GM23248 (cell line): ENCODE measurements around the gene PRSS58.

Source experiments
- EZH2 ChIP-seq: fragments of 200-600 bp; sonication (generic); IDR thresholded peaks from 2 replicates; pipeline ENCODE4 v1.6.1; 2018; ENCODE audit warnings: antibody characterized with exemption, mild to moderate bottlenecking; ENCODE audit not compliant: insufficient read depth, poor library complexity, severe bottlenecking
- EZH2phosphoT487 ChIP-seq: fragments of 200-600 bp; sonication (generic); IDR thresholded peaks from 2 replicates; pipeline ENCODE4 v1.6.1; 2018; ENCODE audit warnings: antibody characterized with exemption, moderate library complexity, mild to moderate bottlenecking, low read depth; ENCODE audit not compliant: insufficient read depth

DNA sequence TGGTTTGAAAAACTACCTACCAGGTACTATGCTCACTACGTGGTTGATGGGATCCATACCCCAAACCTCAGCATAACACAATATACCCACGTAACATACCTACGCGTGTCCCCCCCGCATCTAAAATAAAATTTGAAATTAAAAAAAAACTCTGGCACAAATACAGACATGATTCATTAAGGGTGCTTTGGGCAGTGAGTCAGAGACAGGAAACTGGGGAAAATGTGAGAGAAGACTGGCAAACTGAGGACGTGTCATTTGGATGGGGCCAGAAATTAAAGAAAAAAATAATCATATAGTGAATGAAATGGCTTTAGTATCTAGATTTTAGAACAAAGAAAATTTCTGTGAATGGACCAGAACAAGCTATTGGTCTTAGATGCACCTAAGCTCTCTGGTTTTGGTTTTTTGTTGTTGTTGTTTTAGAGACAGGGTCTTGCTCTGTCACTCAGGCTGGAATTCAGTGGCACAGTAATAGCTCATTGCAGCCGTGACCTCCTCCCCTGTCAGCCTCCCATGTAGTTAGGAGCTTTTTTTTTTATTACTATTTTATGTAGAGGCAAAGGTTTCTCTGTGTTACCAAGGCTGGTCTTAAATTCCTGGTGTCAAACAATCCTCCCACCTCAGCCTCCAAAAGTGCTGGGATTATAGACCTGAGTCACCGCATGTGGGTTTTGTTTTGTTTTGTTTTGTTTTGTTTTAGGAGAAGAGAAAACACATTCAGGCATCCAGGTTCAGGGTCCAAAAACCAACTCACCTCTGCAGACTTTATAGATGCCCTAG, 5.9 kb upstream of the PRSS58 start:
- TF ChIP-seq EZH2 (no peak), EZH2phosphoT487 (no peak)
